GM18873 (cell line): ENCODE results near the gene PFKL.

Source experiments
- ATAC-seq: cut with Tn5 transposase; IDR thresholded peaks from one replicate; pipeline ENCODE4 v1.9.1; 2021; ENCODE audit warnings: mild to moderate bottlenecking, moderate library complexity, moderate number of reproducible peaks; ENCODE audit not compliant: unreplicated experiment, low FRiP score

The PFKL gene

DNA sequence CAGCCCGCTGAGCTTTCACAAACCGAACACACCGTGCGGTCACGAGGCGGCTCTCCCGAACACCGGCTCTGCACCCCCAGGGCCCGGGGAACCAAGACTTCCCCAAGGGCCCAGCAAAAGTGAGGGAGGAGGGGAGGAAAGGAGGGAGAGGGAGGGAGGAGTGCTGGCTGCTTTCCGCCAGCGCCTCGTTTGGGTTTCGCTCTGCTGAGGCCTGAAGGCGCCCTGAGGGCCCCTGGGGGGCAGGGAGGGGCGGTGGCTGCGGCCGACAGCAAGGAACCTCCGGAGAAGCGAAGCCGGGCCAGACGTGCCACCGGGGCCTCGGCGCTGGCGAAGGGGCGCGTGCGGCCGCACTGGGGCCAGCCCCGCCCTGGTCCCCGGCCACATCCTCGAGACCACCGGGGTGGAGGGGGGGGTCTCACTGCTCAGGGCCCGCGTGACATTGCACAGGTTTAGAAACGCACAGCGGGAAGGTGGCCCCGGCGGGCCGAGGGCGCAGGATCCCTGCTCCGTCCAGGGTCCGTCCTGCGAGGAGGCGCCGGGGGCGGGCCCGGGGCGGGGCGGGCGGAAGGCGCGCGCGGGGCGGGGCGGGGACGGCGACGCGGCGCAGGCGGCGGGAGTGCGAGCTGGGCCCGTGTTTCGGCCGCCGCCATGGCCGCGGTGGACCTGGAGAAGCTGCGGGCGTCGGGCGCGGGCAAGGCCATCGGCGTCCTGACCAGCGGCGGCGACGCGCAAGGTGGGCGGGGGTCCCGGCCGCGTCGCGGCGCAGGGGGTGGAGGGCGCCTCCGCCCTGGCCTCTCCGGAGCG is at the start of gene PFKL:
TSS of gene PFKL (plus strand) at position 596 of the 804 bp plus-strand sequence. CDS start at position 649, 53 bp downstream.
- no peak for ATAC-seq

DNA sequence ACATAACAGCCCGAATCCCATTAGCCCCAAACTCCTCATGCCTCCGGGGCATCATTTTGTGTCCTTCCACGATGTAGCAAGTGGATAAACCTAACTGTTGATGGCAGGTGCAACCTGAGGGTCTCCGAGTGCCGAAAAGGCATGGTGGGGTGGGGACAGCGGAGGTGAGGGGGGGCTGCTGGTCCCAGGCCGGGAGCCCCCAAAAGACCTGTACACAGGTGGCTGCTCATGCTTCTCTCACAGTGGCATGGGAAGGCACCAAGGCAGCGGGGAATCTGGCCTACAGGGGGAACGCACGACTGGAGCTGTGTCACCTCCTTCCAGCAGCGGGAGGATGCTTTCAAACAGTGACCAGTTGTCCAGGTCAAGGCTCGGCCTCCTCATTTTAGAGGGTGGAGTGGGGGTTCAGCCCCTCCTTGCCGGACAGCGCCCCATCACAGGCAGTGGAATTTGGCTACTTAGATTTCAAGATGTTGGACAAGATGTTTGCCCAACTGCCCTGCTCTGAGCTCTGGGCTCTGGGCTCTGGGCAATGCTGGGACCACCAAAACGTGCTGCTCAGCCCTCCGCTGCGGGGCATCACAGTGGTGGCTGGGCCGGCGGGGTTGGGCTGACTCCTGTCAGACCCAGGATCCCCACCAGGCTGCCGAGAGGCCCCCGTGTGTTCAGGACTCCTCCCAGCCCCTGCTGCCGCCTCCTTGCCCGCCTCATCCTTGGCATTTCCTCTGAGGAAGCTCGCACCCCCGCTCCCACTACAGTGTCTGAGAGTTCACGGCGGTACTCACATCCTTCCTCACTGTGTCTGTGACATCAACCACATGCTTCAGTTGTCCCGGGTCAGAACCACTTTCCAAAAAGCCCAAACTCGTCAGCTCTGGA is 45.8 kb upstream of the PFKL start:
- no peak for ATAC-seq

DNA sequence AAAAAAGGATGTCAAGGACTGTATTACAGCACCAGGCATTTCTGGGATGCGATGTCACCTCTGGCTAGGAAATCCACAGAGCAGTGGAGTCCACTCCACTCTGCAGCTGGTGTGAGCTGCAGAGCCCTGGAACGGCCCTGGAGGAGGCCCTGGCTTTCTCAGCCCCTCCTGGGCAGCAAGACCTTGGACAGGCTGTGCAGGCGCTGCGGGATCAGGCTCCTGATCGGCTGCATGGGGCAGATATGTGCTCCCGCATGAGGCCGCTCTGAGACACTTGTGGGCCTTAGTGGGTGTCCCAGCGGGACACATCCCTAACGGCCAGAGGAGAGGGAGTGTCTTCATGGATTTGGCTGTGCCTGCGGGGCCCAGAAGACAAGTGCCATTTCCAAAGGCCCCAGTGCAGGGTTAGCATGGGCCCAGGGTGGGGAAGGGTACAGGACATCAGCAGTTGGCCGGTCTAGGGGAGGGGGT is 44.3 kb upstream of the PFKL start:
- no peak for ATAC-seq

- ATAC-seq, result no peak
These were observed 41.7 kb upstream of the PFKL start for GRCh38 chr21:44258056-44258725.

- ATAC-seq, result no peak
These were observed 40.7 kb upstream of the PFKL start for GRCh38 chr21:44259082-44259705.

- ATAC-seq, result no peak
These were observed 39.8 kb upstream of the PFKL start for GRCh38 chr21:44260066-44260465.

DNA sequence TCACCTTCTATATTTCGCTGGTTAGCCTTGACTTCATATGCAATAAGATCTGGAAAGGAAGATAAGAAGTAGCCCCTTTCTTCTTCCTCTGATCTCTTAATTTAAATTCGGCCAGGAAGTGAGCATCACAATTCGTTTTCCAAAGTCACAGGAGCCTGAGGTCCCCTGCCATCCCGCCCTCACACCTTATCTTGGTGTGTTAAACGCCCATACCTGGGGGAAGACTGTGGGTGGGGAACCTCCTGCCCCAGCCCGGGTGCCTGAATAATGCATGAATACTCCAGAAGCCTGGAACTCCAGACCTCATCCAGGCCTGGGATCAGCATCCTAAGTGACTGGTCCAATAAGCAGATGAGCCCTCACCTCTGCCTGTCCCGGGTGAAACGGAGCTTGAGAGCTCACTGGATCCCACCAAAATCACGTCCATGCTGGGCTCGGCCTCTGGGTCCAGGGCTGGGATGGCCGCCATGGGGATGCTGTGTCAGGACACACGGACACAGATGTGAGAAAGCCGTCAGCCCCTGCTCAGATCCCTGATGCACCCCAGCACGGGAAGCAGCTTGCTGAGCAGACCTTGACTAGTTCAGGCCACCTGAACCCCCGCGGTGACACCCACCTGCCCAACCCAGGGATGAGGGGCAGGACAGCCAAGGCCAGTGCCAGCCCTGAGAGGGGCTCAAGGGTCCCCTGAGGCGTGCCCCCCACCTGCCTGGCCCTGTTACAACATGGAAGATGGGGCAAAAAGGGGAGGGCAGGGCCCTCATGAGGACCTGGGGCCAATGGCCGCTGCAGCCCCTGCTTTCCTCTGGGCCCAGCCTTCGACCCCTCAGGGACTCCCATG is 38.8 kb upstream of the PFKL start:
- no peak for ATAC-seq

GRCh38 chr21:44261675-44262295 is 38.1 kb upstream of the PFKL start, which contains the start of gene DNMT3L:
Gene DNMT3L (minus strand): TSS chr21:44261897. CDS start chr21:44261259, 638 bp downstream.
- no peak for ATAC-seq

DNA sequence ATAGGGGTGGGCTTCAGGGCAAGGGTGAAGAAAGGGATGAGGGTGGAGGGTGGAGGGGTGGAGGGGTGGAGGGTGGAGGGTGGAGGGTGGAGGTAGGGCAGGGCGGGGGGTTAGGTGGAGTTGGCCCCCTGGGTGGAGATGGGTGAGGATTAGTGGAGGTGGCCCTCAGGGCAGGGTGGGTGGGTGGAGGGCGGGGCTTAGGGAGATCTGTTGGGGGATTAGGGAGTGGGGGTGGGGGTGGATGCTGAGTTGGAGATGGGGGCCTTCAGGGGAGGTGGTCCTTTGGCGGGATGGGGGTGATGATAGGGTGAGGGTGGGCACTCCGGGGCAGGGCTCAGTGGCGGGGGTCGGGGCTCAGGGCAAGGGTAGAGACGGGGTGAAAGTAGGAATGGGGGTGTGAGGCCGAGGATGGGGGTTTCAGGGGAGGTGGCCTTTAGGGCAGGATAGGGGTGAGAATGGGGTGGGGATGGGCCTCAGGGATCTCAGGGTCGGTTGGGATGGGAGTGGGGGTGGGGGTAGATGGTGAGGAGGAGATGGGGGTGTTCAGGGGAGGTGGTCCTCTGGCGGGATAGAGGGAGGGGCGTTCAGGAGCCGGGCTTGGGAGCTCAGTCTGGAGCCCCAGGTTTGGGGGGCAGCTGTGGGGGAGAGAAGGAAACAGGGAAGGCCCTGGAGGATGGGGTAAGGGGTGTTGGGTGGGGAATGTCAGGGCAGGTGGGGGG is 37.4 kb upstream of the PFKL start:
- no peak for ATAC-seq

DNA sequence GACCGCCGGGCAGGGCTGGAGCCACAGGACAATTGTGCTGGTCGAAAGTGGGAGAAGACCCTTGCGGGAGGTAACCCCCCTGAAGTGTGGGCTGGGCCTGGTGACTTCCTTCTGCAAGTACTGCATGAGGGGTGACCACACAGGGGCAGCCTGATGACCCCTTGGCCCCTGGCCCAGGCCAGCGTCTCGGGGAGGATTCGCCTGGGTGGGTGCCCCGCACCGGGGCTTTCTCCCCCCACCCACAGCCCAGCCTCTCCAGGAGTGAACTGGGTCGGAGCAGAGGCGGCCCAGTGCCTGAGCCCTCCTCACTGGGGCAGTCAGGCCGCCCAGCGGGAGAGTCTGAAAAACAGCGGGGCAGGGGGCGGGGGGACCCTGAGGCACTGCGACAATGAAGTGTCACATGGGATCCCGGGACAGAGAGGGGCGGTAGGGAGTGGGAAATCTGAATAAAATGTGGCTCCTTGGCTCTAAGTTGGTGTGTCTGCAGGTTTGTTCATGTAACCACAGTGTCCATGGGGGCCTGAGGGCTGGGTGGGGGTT is 36.6 kb upstream of the PFKL start:
- ATAC-seq, result no peak

DNA sequence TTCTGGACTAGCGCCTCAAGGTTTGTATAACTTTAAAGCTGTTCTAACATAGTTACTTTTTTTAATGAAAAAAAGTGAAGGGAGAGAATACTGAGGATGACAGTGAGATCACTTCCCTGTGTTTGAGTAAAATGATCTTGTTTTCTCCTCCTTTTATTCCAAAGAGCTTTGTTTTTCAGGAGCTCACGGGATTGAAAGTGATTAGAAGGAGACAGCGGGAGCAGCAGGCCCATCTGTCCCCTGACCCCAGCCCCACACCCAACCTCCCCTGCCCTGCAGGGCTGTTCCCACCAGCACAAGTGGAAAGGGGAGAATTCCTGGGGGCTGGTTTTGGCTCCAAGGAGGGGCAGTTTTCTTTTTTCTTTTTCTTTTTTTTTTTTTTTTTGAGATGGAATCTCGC is 36.1 kb upstream of the PFKL start:
- ATAC-seq, result no peak

GRCh38 chr21:44265734-44266270 is 34.1 kb upstream of the PFKL start:
- no peak for ATAC-seq

DNA sequence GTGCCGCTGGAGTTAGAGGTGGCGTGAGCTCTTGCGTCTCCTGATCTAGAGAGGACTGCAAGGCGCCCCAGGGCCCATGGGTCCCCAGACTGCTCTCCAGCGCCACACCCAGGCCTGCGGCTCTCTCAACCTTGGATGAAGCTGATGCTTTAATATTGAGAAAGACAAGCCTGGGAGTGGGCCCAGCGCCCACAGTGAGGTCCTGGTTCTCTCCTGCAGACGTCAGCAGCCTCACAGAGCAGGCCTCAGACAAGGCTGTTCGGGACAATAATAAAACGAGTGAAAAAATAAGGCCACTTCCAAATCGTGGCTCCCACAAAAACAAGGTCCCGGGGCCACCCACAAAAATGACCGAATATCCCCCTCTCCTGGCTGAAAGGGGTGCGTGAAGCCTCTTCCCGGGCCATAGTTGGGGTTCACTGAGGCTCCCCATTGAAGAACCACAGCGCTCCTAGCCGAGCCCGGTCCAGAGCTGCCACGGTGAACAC is 32.2 kb upstream of the PFKL start:
- no peak for ATAC-seq

- ATAC-seq, result no peak
These were observed 30.8 kb upstream of the PFKL start for GRCh38 chr21:44269090-44269489.

DNA sequence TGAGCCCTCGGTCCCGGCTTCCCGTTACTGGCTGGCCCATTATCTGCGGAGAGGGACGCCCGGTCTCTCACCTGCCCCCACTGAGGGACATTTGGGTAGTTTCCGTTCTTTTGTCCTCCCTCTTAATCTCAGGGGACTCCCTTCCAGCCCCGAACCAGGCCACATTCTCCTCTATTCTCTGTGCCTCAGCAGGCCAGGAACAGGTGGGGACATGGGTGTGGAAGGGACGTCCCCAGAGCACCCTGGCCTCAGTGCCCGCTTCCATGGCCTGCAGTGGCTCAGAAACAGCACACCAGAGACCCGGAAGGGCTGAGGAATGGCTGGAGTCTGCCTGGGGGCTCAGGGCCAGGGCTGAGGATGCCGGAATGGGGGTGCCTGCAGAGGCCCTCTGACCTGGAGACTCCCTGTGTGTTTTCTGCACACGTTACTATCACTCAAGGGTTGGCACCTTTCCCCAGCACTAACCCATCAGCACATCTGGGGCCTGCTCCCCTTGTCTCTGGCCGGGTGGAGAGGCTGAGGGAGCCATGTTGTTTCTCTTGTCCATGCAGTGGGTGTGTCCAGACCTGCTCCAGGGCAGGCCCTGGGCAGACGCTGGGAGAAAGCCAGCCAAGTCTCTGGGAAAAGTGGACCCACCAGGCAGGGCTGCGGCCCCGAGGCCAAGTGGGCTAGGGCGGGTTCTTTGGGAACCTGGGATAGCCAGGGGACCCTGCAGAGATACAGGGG is 28.1 kb upstream of the PFKL start:
- ATAC-seq, result no peak

DNA sequence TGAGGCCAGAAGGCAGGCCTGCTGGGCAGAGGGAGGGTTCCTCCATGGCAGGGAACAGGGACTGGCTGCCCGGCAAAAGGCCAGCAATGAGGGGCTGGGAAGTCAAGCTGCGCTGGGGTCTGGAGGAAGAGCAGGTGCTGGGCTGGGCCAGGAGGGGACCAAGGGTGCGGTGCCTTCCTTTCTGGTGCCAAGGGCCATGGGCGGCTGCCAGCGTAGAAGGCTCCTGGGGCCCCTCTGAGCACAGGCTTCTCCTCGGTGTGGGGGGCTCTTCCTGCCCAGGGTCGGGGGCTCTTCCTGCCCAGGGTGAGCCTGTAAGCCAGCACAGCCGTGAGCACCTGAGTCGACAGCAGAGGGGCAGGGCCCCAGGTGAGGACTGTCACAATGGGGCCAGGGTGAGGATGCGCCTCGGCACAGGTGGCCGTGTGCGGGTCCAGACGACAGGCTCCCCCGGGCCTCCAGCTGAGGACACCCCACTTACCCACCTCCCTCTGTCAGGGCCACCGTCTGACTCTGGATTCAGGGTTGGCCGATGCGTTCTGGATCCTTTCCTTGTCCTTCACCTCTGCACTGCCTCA is 27.5 kb upstream of the PFKL start:
- no peak for ATAC-seq

- no peak for ATAC-seq
These were observed 26.8 kb upstream of the PFKL start for GRCh38 chr21:44273046-44273445.
